Activated T-cell treated with anti-CD3 and anti-CD28 coated beads for 4 hours (primary cell): Measurements from ENCODE around the gene PRR30.
A peak's percentile ranks its signal among the peaks of the same experiment; 100 is the strongest.
"Not testable (repeated sequence)": the region's sequence is repeated elsewhere in the genome, so short reads cannot be mapped to it uniquely, and the experiment has no call there.

Experiments used
- DNase-seq: peaks from one replicate; pipeline ENCODE4 v3.0.0-alpha.2; 2020

Gene PRR30

GRCh38 chr2:27127883-27128667, 11.1 kb downstream of the PRR30 start:
- no peak for DNase-seq

- no peak for DNase-seq
Observed at GRCh38 chr2:27126252-27126710, 12.9 kb downstream of the PRR30 start.

GRCh38 chr2:27125104-27125503, 14.1 kb downstream of the PRR30 start:
- no peak for DNase-seq

GRCh38 chr2:27123302-27124150, 15.7 kb downstream of the PRR30 start, which contains the start of gene ABHD1:
Gene ABHD1, plus strand, starts transcription at chr2:27123815. Its CDS starts 134 bp downstream, at chr2:27123949.
- DNase-seq: peak; percentile 40

- no peak for DNase-seq
Observed at GRCh38 chr2:27122791-27123190, 16.4 kb downstream of the PRR30 start.

- DNase-seq: no peak
Observed at GRCh38 chr2:27121906-27122305, 17.3 kb downstream of the PRR30 start.

GRCh38 chr2:27119330-27119670, 19.9 kb downstream of the PRR30 start:
- not testable (repeated sequence) for DNase-seq

- no peak for DNase-seq
Observed at GRCh38 chr2:27118525-27119329, 20.5 kb downstream of the PRR30 start, which contains the start of gene CGREF1. Gene CGREF1, minus strand, starts transcription at chr2:27119128. Its CDS starts 14,762 bp downstream, at chr2:27104366.

GRCh38 chr2:27117995-27118524, 21.1 kb downstream of the PRR30 start:
- DNase-seq: no peak

GRCh38 chr2:27115519-27115918, 23.7 kb downstream of the PRR30 start:
- no peak for DNase-seq

GRCh38 chr2:27111392-27112078, 27.7 kb downstream of the PRR30 start:
- DNase-seq: not testable (repeated sequence)

- DNase-seq: not testable (repeated sequence)
Observed at GRCh38 chr2:27110603-27111352, 28.4 kb downstream of the PRR30 start.

- no peak for DNase-seq
Observed at GRCh38 chr2:27109083-27109482, 30.1 kb downstream of the PRR30 start.

GRCh38 chr2:27108221-27108620, 31.0 kb downstream of the PRR30 start:
- no peak for DNase-seq

- no peak for DNase-seq
Observed at GRCh38 chr2:27105981-27106380, 33.2 kb downstream of the PRR30 start.

GRCh38 chr2:27102329-27102728, 36.9 kb downstream of the PRR30 start:
- no peak for DNase-seq

GRCh38 chr2:27100036-27100435, 39.2 kb downstream of the PRR30 start:
- DNase-seq: no peak

GRCh38 chr2:27099334-27099955, 39.8 kb downstream of the PRR30 start:
- DNase-seq: no peak

GRCh38 chr2:27097341-27097740, 41.9 kb downstream of the PRR30 start:
- DNase-seq: no peak

- no peak for DNase-seq
Observed at GRCh38 chr2:27096748-27097297, 42.4 kb downstream of the PRR30 start.
